ENCODE results near the gene NVL. TPM values are rescaled to one million over a fixed set of nuclear protein-coding genes. Genes with fewer than 3 reads are reported as not detected.
"Not testable (repeated sequence)": the region's sequence is repeated elsewhere in the genome, so short reads cannot be mapped to it uniquely, and the experiment has no call there.

Gene NVL
- polyA plus RNA-seq, 1 donor from 2014 or later, result 21.4 TPM

DNA sequence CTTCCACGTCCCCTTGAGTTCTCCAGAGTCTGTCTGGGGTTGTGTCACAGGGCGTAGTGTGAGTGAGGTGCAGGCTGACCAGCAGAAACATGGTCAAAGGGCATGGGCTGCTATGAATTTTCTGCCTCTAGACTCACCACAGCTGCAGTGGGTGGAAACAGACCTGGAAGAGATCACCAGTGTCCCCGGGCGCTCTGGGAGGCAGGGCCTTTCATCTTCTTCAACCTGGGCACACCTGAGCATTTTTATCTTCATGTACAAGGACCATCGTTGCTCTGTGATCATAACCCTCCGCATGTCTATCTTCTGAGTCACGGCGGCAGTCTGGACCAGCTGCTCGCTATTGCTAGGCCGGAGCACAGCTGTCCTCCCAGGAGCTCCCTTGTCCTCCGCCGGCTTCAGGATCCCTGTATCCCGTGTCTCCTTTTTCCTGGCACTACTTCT is 117.3 kb downstream of the NVL start:
- no peak overlapping the region for H3K27ac Mint-ChIP-seq
- no peaks in the 10 kb centered on the region for H3K9me3 Mint-ChIP-seq
- no peaks in the 10 kb centered on the region for H3K36me3 Mint-ChIP-seq
- no peaks in the 10 kb centered on the region for H3K27me3 Mint-ChIP-seq
- H3K4me1 Mint-ChIP-seq, result peaks cover 3 to 10% (median 8%) of the 10 kb centered on the region in 3 donors
- no peak overlapping the region for H3K4me3 Mint-ChIP-seq

GRCh38 chr1:224211206-224211962 is 118.6 kb downstream of the NVL start:
- Mint-ChIP-seq H3K36me3 (no peaks in the 10 kb centered on the region), H3K4me3 (peak overlapping the region in 1 of 4 donors; percentile 47), H3K27ac (peak overlapping the region in 1 of 3 donors; percentile 64), H3K27me3 (no peaks in the 10 kb centered on the region), H3K9me3 (no peaks in the 10 kb centered on the region), H3K4me1 (peaks cover 3 to 10% (median 8%) of the 10 kb centered on the region in 3 donors)

DNA sequence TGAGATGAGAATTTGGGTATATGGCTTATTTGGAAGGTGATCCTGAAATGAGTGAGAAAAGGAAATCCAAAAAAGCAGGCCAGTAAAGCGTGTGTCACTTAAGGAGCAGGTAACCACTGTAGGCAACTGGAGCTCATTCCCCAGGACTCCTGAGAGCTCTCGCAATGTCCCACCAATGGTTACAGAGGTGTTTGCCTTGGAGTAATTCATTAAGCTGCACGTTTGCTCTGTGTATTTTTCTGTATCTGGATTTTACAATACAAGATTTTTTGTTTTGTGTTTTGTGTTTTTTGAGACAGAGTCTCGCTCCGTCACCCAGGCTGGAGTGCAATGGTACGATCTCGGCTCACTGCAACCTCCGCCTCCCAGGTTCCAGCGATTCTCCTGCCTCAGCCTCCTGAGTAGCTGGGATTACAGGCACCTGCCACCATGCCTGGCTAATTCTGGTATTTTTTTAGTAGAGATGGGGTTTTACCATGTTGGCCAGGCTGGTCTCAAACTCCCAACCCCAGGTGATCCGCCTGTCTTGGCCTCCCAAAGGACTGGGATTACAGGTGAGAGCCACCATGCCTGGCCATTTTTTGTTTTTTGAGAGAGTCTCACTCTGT is 123.9 kb downstream of the NVL start:
- peaks cover 21 to 24% (median 22%) of the 10 kb centered on the region in 3 donors for H3K4me1 Mint-ChIP-seq
- H3K27ac Mint-ChIP-seq, H3K36me3 Mint-ChIP-seq: not testable (repeated sequence)

GRCh38 chr1:224205438-224205840 is 124.5 kb downstream of the NVL start:
- H3K9me3 Mint-ChIP-seq, result no peaks in the 10 kb centered on the region
- H3K4me1 Mint-ChIP-seq, result peaks cover 22 to 24% (median 23%) of the 10 kb centered on the region in 3 donors
- H3K27me3 Mint-ChIP-seq, result no peaks in the 10 kb centered on the region
- no peaks in the 10 kb centered on the region for H3K36me3 Mint-ChIP-seq
- H3K4me3 Mint-ChIP-seq, result peak overlapping the region in 1 of 4 donors; percentile 52
- H3K27ac Mint-ChIP-seq, result peak overlapping the region in 1 of 3 donors; percentile 45

More for the DNA sequence above, 123.9 kb downstream of the NVL start:
- not testable (repeated sequence) for H3K27me3 Mint-ChIP-seq, H3K9me3 Mint-ChIP-seq
- H3K4me3 Mint-ChIP-seq, result peak overlapping the region in 1 of 4 donors; percentile 52

DNA sequence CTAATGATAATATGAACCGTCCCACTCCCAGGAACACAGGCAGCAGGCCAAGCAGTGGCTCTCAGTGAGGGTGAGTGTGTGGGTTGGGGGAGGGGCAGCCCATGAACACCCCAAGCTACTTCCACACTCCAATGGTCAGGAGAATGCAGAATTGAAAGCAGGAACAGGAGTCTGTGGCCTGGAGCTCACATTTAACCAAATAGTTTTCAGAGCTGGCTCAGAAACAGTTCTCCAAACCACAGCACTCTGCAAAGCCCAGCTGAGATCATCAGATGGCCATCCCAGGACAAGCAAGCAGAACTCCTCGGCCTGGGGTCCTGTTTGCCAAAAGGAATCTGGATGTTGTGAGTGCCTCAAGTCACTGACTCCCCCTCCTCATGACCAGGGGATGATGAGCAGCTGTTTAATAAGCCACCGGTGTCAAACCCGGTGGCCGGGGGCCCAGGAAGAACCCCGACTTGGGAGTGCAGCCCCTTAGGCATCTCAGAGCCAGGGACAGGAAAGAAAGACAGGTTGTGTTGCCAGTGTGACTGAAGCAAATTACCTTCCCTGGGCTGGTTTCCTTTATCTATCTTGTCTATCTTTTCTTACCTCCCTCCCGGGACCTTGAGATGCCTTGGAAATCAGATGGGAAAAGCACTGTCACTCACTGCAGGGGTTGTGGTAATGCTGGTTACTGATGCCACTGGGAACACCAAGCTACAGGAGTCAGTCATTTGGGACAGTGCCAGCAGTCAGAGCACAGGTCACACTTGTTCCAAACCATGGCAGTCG is 126.5 kb downstream of the NVL start:
- H3K27me3 Mint-ChIP-seq, result no peaks in the 10 kb centered on the region
- H3K4me3 Mint-ChIP-seq, result peak overlapping the region in 3 of 4 donors; percentile 22 to 88 (median 81)
- H3K4me1 Mint-ChIP-seq, result peaks cover 20 to 24% (median 20%) of the 10 kb centered on the region in 3 donors
- H3K36me3 Mint-ChIP-seq, result no peaks in the 10 kb centered on the region
- no peaks in the 10 kb centered on the region for H3K9me3 Mint-ChIP-seq
- H3K27ac Mint-ChIP-seq, result peak overlapping the region; percentile 59 to 90 (median 75)

DNA sequence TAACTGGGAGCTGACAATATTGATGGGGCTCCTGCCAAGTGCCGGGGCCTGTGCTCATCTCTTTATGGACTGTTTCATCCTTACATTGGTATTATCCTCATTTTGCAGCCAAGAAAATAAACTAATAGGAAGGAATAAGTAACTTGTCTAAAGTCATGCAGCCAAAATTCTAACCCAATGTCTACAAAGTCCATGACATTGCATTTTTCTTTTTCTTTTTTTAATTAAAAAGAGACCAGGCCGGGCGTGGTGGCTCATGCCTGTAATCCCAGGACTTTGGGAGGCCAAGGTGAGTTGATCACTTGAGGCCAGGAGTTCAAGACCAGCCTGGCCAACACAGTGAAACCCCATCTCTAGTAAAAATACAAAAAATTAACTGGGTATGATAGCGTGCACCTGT is 128.1 kb downstream of the NVL start:
- no peaks in the 10 kb centered on the region for H3K27me3 Mint-ChIP-seq

DNA sequence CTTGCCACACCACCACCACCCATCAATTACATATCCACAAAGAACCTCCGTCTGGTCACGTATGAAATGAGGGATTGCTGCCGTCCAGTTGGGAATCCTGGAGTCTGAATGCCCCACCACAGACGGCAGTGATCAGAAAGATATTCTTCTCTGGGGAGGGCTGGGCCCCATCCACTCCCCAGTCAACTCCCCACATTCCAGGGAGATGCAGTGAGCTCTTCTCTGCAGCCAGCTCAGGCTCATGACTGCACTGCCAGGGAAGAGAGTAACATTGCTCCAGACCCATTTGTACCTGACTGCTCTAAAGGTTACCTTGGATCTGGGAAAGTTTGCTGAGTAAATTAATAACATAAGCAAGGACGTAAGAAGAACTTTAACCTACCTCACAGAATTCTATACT is 128.6 kb downstream of the NVL start:
- no peaks in the 10 kb centered on the region for H3K9me3 Mint-ChIP-seq
- H3K27ac Mint-ChIP-seq, result no peak overlapping the region
- no peaks in the 10 kb centered on the region for H3K36me3 Mint-ChIP-seq
- no peak overlapping the region for H3K4me3 Mint-ChIP-seq
- peaks cover 20 to 30% (median 20%) of the 10 kb centered on the region in 3 donors for H3K4me1 Mint-ChIP-seq
- H3K27me3 Mint-ChIP-seq, result no peaks in the 10 kb centered on the region

More for the DNA sequence above, 128.1 kb downstream of the NVL start:
- H3K4me1 Mint-ChIP-seq, result peaks cover 20 to 29% (median 20%) of the 10 kb centered on the region in 3 donors
- H3K27ac Mint-ChIP-seq, result no peak overlapping the region
- no peaks in the 10 kb centered on the region for H3K9me3 Mint-ChIP-seq
- no peaks in the 10 kb centered on the region for H3K36me3 Mint-ChIP-seq
- H3K4me3 Mint-ChIP-seq, result no peak overlapping the region

- Mint-ChIP-seq H3K36me3 (peaks cover 2% of the 10 kb centered on the region), H3K27ac (peak overlapping the region in 1 of 3 donors; percentile 35)
These were observed 130.3 kb downstream of the NVL start for GRCh38 chr1:224199679-224200078.

GRCh38 chr1:224198572-224198971 is 131.4 kb downstream of the NVL start:
- H3K27ac Mint-ChIP-seq, result no peak overlapping the region
- H3K27me3 Mint-ChIP-seq, result no peaks in the 10 kb centered on the region
- peaks cover 10 to 29% (median 11%) of the 10 kb centered on the region in 3 donors for H3K4me1 Mint-ChIP-seq
- H3K9me3 Mint-ChIP-seq, result no peaks in the 10 kb centered on the region
- peaks cover 2% of the 10 kb centered on the region for H3K36me3 Mint-ChIP-seq
- no peak overlapping the region for H3K4me3 Mint-ChIP-seq

More at GRCh38 chr1:224199679-224200078, 130.3 kb downstream of the NVL start:
- Mint-ChIP-seq H3K9me3 (no peaks in the 10 kb centered on the region), H3K4me1 (peaks cover 15 to 30% (median 16%) of the 10 kb centered on the region in 3 donors), H3K27me3 (no peaks in the 10 kb centered on the region), H3K4me3 (peak overlapping the region in 1 of 4 donors; percentile 70)

GRCh38 chr1:224196813-224197600 is 133.0 kb downstream of the NVL start:
- no peak overlapping the region for H3K4me3 Mint-ChIP-seq
- H3K4me1 Mint-ChIP-seq, result peaks cover 4 to 26% (median 13%) of the 10 kb centered on the region in 3 donors
- no peaks in the 10 kb centered on the region for H3K9me3 Mint-ChIP-seq
- H3K27ac Mint-ChIP-seq, result no peak overlapping the region
- peaks cover 4% of the 10 kb centered on the region for H3K36me3 Mint-ChIP-seq
- no peaks in the 10 kb centered on the region for H3K27me3 Mint-ChIP-seq

DNA sequence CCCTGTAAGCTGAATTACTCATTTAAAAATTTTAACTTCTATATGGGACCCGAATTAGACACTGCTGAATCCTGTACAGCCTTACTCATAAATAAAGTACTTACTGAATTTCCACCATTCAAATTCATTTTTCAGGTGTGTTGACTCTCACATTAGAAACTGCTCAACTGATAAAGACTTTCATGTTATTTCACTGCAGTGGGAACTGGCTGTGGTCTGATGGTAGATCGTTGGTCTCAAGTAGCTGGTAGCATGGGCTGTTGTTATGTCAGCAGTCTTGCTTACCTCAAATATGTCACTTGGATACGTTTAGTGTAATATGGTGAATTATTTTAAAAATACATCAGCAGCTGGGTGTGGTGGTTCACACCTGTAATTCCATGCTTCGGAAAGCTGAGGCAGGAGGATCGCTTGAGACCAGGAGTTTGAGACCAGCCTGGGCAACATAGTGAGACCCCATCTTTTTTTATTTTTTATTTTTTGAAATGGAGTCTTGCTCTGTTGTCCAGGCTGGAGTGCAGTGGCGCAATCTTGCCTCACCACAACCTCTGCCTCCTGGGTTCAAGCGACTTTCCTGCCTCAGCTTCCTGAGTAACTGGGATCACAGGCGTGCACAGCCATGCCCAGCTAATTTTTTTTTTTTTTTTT is 136.5 kb downstream of the NVL start:
- peaks cover 7% of the 10 kb centered on the region for H3K36me3 Mint-ChIP-seq
- peak overlapping the region in 2 of 3 donors; percentile 70 to 73 for H3K27ac Mint-ChIP-seq
- H3K9me3 Mint-ChIP-seq, result no peaks in the 10 kb centered on the region
- H3K4me3 Mint-ChIP-seq, result no peak overlapping the region
- H3K27me3 Mint-ChIP-seq, result no peaks in the 10 kb centered on the region
- peaks cover 7 to 35% (median 21%) of the 10 kb centered on the region in 3 donors for H3K4me1 Mint-ChIP-seq

DNA sequence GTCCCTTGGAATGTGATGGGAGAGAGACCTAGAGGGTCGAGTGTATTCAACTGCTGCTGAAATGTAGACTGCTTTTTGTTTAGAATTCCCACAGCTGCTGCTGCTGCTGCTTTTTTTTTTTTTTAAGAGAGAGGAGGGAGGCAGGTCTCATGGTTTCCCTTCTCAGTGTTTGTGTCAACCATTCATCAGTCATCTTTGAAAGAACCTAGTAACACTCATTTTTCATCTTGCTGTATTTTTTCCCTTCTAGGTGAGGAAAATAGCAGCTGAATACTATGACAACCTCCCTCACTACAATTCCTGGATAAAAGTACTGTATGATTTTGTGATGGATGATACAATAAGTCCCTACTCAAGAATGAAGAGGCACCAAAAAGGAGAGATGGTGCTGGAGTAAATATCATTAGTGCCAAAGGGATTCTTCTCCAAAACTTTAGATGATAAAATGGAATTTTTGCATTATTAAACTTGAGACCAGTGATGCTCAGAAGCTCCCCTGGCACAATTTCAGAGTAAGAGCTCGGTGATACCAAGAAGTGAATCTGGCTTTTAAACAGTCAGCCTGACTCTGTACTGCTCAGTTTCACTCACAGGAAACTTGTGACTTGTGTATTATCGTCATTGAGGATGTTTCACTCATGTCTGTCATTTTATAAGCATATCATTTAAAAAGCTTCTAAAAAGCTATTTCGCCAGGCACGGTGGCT is 137.7 kb downstream of the NVL start:
- peak overlapping the region in 1 of 3 donors; percentile 83 for H3K27ac Mint-ChIP-seq
- no peaks in the 10 kb centered on the region for H3K9me3 Mint-ChIP-seq
- H3K27me3 Mint-ChIP-seq, result no peaks in the 10 kb centered on the region
- H3K4me3 Mint-ChIP-seq, result peak overlapping the region in 1 of 4 donors; percentile 67
- peaks cover 9% of the 10 kb centered on the region for H3K36me3 Mint-ChIP-seq
- peaks cover 10 to 37% (median 26%) of the 10 kb centered on the region in 3 donors for H3K4me1 Mint-ChIP-seq

DNA sequence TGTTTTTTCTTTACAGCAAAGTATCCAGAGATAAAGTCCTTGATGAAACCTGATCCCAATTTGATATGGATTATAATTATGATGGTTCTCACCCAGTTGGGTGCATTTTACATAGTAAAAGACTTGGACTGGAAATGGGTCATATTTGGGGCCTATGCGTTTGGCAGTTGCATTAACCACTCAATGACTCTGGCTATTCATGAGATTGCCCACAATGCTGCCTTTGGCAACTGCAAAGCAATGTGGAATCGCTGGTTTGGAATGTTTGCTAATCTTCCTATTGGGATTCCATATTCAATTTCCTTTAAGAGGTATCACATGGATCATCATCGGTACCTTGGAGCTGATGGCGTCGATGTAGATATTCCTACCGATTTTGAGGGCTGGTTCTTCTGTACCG is 140.4 kb downstream of the NVL start:
- no peaks in the 10 kb centered on the region for H3K9me3 Mint-ChIP-seq
- H3K27me3 Mint-ChIP-seq, result no peaks in the 10 kb centered on the region
- H3K27ac Mint-ChIP-seq, result no peak overlapping the region
- peaks cover 7% of the 10 kb centered on the region for H3K36me3 Mint-ChIP-seq
- peak overlapping the region in 1 of 4 donors; percentile 25 for H3K4me3 Mint-ChIP-seq
- peaks cover 24 to 42% (median 32%) of the 10 kb centered on the region in 3 donors for H3K4me1 Mint-ChIP-seq

All from IgD-negative memory B cell (primary cell).